Hematopoietic multipotent progenitor cell treated with erythropoietin and hydrocortisone succinate and interleukin-3 and kit ligand, for 6 days (in vitro differentiated cells): ENCODE data around the gene SCAMP3.
"Not testable (repeated sequence)": the region's sequence is repeated elsewhere in the genome, so short reads cannot be mapped to it uniquely, and the experiment has no call there.

Experiments
- DNase-seq: peaks from one replicate; pipeline ENCODE4 v3.0.0-alpha.2; 2015

SCAMP3 gene

GRCh38 chr1:155254228-155254713, 7.9 kb downstream of the SCAMP3 start:
- no peak for DNase-seq

GRCh38 chr1:155253797-155254196, 8.4 kb downstream of the SCAMP3 start:
- no peak for DNase-seq

GRCh38 chr1:155253208-155253607, 9.0 kb downstream of the SCAMP3 start:
- DNase-seq, result peak; percentile 16

- no peak for DNase-seq
Measured at GRCh38 chr1:155251566-155251965, 10.6 kb downstream of the SCAMP3 start.

DNA sequence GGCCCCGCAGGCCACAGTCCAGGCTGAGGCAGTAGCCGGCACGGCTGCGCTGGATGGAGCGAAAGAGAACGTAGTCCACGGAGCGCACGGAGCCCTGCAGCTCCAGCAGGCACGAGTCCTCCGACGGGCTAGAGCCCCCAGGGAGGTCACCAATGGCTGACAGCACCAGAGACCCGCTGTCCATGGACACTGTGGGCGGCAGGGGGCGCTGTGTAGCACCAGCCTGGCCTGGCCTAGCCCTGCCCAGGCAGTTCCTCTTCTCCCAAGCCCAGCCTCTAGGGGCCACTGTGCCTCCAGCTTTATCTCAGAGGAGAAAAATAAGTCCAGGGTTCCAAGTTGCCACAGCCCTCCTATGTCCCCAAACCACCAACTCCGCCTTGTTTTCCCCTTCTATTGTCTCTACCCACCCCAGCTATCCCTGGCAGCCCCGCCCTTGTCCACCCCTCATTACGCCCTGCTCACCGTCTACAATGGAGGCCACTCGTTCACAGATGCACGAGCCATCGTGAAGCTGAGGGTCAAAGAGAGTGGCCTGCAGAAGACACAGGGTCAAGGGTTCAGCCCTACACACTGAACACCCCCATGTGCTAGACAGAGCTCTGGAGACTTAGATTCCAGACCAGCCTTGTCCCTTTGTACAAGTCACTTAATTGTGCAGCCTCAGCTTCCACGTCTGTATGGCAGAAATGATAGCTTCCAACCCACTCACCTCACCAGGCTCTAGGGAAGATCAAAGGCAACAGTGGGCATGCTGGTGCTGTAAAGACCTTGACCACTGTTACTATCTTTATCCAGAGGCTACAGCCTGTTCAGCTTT, 11.3 kb downstream of the SCAMP3 start:
- DNase-seq, result peak; percentile 99

GRCh38 chr1:155250246-155250632, 11.9 kb downstream of the SCAMP3 start:
- DNase-seq, result peak; percentile 54

DNA sequence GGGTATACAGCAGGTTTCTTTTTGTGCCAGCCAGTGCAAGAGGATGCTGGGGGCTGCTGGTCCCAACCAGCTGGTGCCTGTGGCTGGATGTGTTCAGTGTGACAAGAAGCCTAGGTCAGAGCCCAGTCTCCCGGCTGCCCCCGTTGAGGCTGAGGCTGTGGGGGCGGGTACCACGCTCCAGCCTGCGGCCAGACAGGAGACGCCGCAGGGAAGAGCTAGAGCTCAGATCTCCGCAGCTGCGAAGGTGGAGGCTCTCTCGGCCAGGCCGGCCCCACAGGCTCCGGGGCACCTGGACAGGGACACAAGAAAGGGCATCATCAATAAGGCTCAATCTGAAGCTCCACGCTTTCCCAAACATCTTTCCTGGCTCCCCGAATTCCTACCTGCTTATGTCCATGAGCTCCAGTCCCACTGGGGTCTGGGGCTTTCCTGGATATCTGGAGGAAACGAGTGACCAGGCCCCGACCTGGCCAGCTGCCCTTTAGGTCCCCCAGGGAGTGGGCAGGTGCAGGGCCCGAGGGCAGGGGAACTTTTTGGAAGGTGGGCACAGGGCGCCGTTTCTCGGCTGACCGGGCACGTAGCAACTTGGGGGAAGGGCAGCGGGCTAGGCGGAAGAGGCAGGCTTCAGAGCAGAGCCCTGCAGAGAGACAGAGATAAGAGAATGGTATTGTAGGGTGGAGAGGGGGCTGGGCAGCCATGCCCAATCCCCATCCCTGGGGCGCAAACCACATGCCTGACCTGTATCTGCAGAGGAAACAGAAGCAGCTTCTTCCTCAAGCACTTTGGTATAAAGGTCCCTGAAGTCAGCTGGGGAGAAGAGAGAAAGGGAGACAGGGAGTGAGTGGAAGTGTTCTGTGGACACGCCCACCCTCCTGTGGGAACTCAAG, 14.2 kb downstream of the SCAMP3 start:
- peak; percentile 94 for DNase-seq

- DNase-seq, result not testable (repeated sequence)
Measured at GRCh38 chr1:155246796-155247195, 15.4 kb downstream of the SCAMP3 start.

DNA sequence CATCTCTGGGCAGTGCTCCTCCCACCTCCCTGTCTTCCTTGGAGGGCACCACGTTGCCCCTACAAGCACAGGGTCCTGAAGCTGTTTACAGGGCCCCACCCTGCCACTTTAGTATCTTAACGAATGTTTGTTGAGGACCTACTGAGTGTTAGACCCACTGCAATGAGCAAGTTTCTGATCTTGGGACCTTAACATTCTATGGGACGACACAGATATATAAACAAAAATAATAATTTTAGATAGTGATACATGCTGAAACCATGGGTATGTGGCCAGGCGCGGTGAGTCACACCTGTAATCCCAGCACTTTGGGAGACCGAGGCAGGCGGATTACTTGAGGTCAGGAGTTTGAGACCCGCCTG, 17.0 kb downstream of the SCAMP3 start:
- no peak for DNase-seq

GRCh38 chr1:155244368-155245162, 17.6 kb downstream of the SCAMP3 start:
- DNase-seq, result peak; percentile 100

DNA sequence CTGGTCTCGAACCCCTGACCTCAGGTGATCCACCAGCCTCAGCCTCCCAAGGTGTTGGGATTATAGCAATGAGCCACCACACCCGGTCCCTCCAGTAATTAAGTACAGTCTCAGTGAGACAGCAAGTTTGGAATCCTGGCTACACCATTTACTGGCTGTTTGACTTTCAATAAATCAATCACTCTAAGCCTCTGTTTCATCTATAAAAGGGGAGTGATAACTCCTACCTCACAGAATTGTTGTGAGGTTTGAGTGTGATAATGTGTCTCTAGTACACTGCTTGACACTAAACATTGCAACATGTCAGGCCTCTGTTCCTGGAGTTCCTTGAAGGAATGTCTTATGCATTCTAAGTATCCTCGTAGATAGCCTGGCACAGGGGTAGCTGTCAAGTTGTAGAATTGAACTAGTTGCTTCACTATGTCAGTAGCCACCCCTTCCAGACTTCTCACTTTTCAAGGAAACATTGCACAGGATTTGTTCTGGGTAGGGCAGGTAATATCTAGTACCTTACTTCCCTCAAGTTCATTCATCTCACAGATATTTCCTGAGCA, 19.3 kb downstream of the SCAMP3 start:
- DNase-seq, result no peak

DNA sequence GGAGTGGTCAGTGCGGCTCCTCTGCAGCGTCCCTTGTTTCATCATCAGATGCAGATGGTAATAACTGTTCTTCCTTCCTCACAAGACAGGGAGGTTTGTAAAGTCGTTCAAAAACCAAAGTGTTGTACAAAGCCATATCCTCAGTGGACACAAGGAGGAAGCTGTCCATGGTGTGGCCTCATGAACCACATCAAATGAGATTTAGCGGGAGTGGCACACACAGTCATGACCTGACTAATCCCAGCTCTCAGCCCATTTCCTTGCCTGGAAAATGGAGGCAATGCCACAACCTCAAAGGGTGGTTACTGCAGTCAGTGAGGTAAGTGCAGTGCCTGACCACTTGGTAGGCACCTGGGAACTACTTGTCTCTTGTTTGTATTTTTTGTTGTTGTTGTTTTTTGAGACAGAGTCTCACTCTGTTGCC, 20.3 kb downstream of the SCAMP3 start:
- DNase-seq, result peak; percentile 66

DNA sequence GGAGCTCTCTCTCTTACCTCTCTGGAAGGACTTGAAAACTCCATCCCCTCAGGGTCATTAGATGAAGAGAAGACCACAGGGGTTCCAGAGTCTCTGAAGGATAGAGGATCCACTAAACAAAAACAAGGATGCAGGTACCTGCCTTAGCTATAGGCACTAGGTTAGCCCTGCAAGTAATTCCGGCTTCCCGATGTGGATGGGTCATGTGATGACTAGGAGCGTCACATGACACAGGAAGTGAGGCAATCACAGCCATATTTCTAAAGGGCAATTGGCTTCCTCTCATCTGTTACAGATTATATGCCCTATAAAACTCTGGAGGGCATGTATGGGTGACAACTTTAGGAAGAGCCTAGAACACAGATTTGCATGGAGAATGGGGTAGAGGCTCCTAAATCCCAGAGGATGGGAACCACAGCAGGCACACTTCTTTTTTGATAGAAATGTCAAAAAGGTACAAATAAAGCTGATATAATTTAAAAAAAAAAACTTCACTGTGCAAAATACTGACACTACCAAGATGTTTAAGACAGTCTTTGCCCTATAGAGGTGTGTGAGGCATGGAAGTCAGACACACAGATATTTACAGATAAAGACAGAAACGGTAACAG, 21.0 kb downstream of the SCAMP3 start:
- peak; percentile 96 for DNase-seq

DNA sequence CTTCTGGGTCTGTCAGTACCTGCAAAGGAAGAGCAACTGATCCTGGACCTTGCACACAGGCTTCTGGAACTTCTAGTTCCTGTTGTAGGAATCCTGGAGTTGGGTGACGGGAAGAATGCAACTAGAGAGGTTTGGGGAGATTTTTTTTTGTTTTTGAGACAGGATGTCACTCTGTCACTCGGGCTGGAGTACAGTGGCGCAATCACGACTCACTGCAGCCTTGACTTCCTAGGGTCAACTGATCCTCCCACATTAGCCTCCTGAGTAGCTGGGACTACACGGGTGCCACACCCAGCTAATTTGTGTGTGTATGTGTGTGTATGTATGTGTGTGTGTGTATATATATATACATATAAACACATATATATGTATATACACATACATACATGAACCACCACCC, 25.7 kb downstream of the SCAMP3 start:
- DNase-seq, result no peak

DNA sequence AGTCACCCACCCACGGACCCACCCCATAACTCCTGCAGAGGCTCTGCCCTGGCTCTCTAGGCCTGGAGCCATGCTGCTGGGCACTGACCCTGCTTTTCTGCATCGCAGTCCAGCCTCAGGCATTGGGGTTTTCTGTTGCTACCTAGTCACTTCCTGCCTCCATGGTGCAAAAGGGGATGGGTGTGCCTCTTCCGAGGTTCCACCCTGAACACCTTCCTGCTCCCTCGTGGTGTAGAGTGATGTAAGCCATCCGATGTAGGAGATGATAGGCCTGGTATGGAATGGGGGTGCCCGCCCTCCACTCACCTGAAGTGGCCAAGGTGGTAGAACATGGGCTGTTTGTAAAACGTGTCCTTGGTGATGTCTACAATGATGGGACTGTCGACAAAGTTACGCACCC, 26.8 kb downstream of the SCAMP3 start:
- DNase-seq, result not testable (repeated sequence)

GRCh38 chr1:155233502-155233901, 28.7 kb downstream of the SCAMP3 start:
- DNase-seq, result not testable (repeated sequence)

GRCh38 chr1:155232001-155232978, 29.9 kb downstream of the SCAMP3 start:
- not testable (repeated sequence) for DNase-seq

- not testable (repeated sequence) for DNase-seq
Measured at GRCh38 chr1:155231302-155231701, 30.9 kb downstream of the SCAMP3 start.

- no peak for DNase-seq
Measured at GRCh38 chr1:155228096-155228427, 34.1 kb downstream of the SCAMP3 start.

DNA sequence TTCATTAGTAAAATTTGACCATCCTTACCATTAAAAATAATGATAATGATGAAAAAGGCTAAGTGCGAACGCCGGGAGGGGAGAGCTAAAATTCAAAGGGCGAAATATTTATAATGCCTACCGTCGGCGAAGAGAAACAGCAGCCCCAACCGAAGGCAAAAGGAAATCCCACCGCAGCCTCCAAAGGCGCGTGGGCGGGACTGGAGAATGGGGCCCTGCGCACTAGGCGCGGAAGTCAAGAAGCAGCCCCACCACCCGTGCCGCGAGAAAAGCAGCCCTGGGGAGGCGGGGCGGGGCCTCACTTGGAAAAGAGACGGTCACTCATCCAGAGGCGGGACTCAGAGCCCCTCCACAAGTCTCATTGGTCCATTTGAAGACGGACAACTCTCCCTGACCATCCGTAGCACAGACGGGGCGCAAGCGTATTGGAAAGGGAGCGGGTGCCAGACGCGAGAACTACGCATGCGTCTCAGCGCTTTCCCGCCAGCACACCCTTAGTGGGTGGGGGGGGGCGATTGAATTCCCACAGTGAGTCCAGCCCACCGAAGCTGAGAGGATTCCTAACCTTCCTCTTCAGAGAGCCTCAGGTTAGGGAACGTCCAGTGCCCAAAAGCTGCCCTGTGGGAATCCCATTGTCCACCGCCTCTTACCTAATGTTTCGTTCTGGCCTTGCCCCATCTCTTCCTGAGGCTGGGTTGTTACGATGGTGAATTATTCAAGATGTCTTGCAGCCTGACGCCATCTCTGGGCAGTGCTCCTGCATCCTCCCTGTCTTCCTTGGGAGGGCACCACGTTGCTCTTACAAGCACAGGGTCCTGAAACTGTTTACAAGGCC, 34.7 kb downstream of the SCAMP3 start:
- peak; percentile 100 for DNase-seq
